CD14-positive monocyte (primary cell): Measurements from ENCODE around the gene CABCOCO1. TPM values are rescaled to one million over a fixed set of nuclear protein-coding genes. Genes with fewer than 3 reads are reported as not detected.
"Not testable (repeated sequence)": the region's sequence is repeated elsewhere in the genome, so short reads cannot be mapped to it uniquely, and the experiment has no call there.

Source experiments
- DNase-seq, 3 donors: peaks; one replicate each; pipeline ENCODE4 v3.0.0-alpha.2; 2011 to 2022
- H2AFZ ChIP-seq: 2 replicates; pipeline ENCODE4 v1.6.0; 2012; ENCODE audit warnings: mild to moderate bottlenecking, low read depth, low read length, inconsistent platforms; ENCODE audit not compliant: insufficient read depth, poor library complexity, severe bottlenecking
- H3K27ac ChIP-seq, 2 donors: 1 replicate in 1 of 2; 2 replicates in 1 of 2; pipeline ENCODE4 v1.5.1; 2012 to 2013; ENCODE audit warnings: low read length in 2 of 2, control low read depth in 1 of 2, inconsistent platforms in 1 of 2, low read depth in 1 of 2, mild to moderate bottlenecking in 1 of 2
- H3K27me3 ChIP-seq, 2 donors: one replicate each; pipeline versions ENCODE4 v1.6.0 to v1.6.1; 2011 to 2013; ENCODE audit warnings: low read length in 2 of 2; ENCODE audit not compliant: control insufficient read depth in 2 of 2, insufficient read depth in 2 of 2
- H3K36me3 ChIP-seq, 2 donors: replicated peaks in 1 of 2; 1 replicate in 1 of 2; 2 replicates in 1 of 2; pipeline versions ENCODE4 v1.5.1 to v1.6.1; 2012 to 2013; ENCODE audit warnings: low read length in 2 of 2, control low read depth in 1 of 2, inconsistent platforms in 1 of 2, mild to moderate bottlenecking in 1 of 2; ENCODE audit not compliant: insufficient read depth in 2 of 2, control insufficient read depth in 1 of 2
- H3K4me1 ChIP-seq, 2 donors: 1 replicate in 1 of 2; 2 replicates in 1 of 2; pipeline versions ENCODE4 v1.5.1 to v1.6.1; 2012 to 2013; ENCODE audit warnings: low read length in 2 of 2, control low read depth in 1 of 2, inconsistent platforms in 1 of 2, mild to moderate bottlenecking in 1 of 2, moderate library complexity in 1 of 2; ENCODE audit not compliant: insufficient read depth in 2 of 2, control insufficient read depth in 1 of 2
- H3K4me2 ChIP-seq: replicated peaks from 2 replicates; pipeline ENCODE3; 2012; ENCODE audit warnings: low read length, moderate library complexity, mild to moderate bottlenecking; ENCODE audit not compliant: poor library complexity, severe bottlenecking; ENCODE audit errors: extremely low read depth
- H3K4me3 ChIP-seq, 3 experiments: fragments of 200-600 bp in 1 of 3; sonication (generic) in 1 of 3; replicated peaks in 1 of 3; 1 replicate in 2 of 3; 2 replicates in 1 of 3; pipeline ENCODE4 v1.5.1; 2011 to 2013; ENCODE audit warnings: low read length in 3 of 3, mild to moderate bottlenecking in 3 of 3, control low read depth in 2 of 3, low read depth in 2 of 3, inconsistent platforms in 1 of 3, moderate library complexity in 1 of 3
- H3K79me2 ChIP-seq: 2 replicates; pipeline ENCODE4 v1.6.0; 2012; ENCODE audit warnings: mild to moderate bottlenecking, control low read depth, inconsistent platforms, low read length, moderate library complexity; ENCODE audit not compliant: insufficient read depth
- H3K9ac ChIP-seq: 2 replicates; pipeline ENCODE4 v1.6.0; 2017; ENCODE audit warnings: low read length, mild to moderate bottlenecking; ENCODE audit not compliant: insufficient read depth, poor library complexity, severe bottlenecking
- H3K9me3 ChIP-seq, 2 donors: replicated peaks in 1 of 2; 1 replicate in 1 of 2; 2 replicates in 1 of 2; pipeline versions ENCODE4 v1.5.1 to v1.6.1; 2012 to 2013; ENCODE audit warnings: low read length in 2 of 2, control low read depth in 1 of 2; ENCODE audit not compliant: control insufficient read depth in 1 of 2, insufficient read depth in 1 of 2
- H4K20me1 ChIP-seq: 2 replicates; pipeline ENCODE4 v1.6.0; 2012; ENCODE audit warnings: mild to moderate bottlenecking, low read length, control low read depth, moderate library complexity; ENCODE audit not compliant: insufficient read depth
- H3K27ac Mint-ChIP-seq, 7 donors: one replicate each; pipeline ENCODE4 v1.8.0; 2020; ENCODE audit warnings: mild to moderate bottlenecking in 7 of 7, mixed read lengths in 7 of 7, moderate library complexity in 6 of 7, inconsistent platforms in 2 of 7
- H3K27me3 Mint-ChIP-seq, 3 donors: one replicate each; pipeline ENCODE4 v1.8.0; 2021 to 2022; ENCODE audit warnings: low read depth in 3 of 3, mild to moderate bottlenecking in 3 of 3, mixed read lengths in 3 of 3, moderate library complexity in 3 of 3, inconsistent platforms in 1 of 3
- H3K36me3 Mint-ChIP-seq, 2 donors: one replicate each; pipeline ENCODE4 v1.8.0; 2020; ENCODE audit warnings: mixed read lengths in 2 of 2, inconsistent platforms in 1 of 2, mild to moderate bottlenecking in 1 of 2
- H3K4me1 Mint-ChIP-seq: one replicate; pipeline ENCODE4 v1.8.0; 2020; ENCODE audit warnings: mild to moderate bottlenecking, mixed read lengths
- H3K4me3 Mint-ChIP-seq, 2 donors: one replicate each; pipeline ENCODE4 v1.8.0; 2020; ENCODE audit warnings: mild to moderate bottlenecking in 2 of 2, mixed read lengths in 2 of 2, moderate library complexity in 1 of 2
- H3K9me3 Mint-ChIP-seq, 7 donors: one replicate each; pipeline ENCODE4 v1.8.0; 2020 to 2022; ENCODE audit warnings: mixed read lengths in 7 of 7, mild to moderate bottlenecking in 6 of 7, moderate library complexity in 6 of 7, inconsistent platforms in 2 of 7
- CTCF ChIP-seq: fragments of 200-600 bp; IDR thresholded peaks from one replicate; pipeline ENCODE4 v1.8.0; 2022; ENCODE audit warnings: antibody characterized with exemption, mild to moderate bottlenecking
- WGBS: methylation state at CpG from one replicate; pipeline ENCODE4 v1.1.5; 2013; ENCODE audit warnings: missing lambda C conversion rate; ENCODE audit not compliant: insufficient coverage; 5-methylcytosine and 5-hydroxymethylcytosine counted together
- intact Hi-C, 2 donors: fragments of 100-400 bp; cut with micrococcal nuclease; formaldehyde crosslinking; loops; one replicate each; pipeline versions ENCODE4 v1.15.0 to v1.15.1; 2023
- polyA plus RNA-seq, 3 donors: library from polyadenylated mRNA; depleted of rRNA in 1 of 3; unstranded in 2 of 3; stranded (reverse) in 1 of 3; fragments of 300-500 nt in 2 of 3; fragments of >200 nt in 1 of 3; fragmentation: Illumina TruSeq in 2 of 3; gene quantifications; 1 replicate in 2 of 3; 2 replicates in 1 of 3; pipeline ENCODE4 v1.2.3, GENCODE V29; 2012 to 2021

The CABCOCO1 gene
- polyA plus RNA-seq, 3 donors, result not detected

GRCh38 chr10:61719906-61720305 is 57.2 kb downstream of the CABCOCO1 start:
- Histone ChIP-seq H3K4me2 (no peak overlapping the region), H3K4me1 (no peaks in the 10 kb centered on the region)
- H3K36me3 Mint-ChIP-seq, result no peaks in the 10 kb centered on the region

GRCh38 chr10:61721431-61721830 is 58.7 kb downstream of the CABCOCO1 start:
- no peak overlapping the region for H3K4me2 ChIP-seq
- Mint-ChIP-seq H3K27me3 (no peaks in the 10 kb centered on the region), H3K4me1 (no peaks in the 10 kb centered on the region), H3K27ac (no peak overlapping the region), H3K4me3 (no peak overlapping the region), H3K36me3 (no peaks in the 10 kb centered on the region), H3K9me3 (peaks cover 0 to 10% (median 3%) of the 10 kb centered on the region in 7 donors)
- H3K79me2 ChIP-seq, result no peaks in the 10 kb centered on the region
- no peaks in the 10 kb centered on the region for H3K4me1 ChIP-seq
- no peaks in the 10 kb centered on the region for H4K20me1 ChIP-seq
- no peak overlapping the region for H2AFZ ChIP-seq
- H3K4me3 ChIP-seq, result no peak overlapping the region
- H3K9ac ChIP-seq, result no peak overlapping the region
- TF ChIP-seq CTCF, result no peak
- no peaks in the 10 kb centered on the region for H3K36me3 ChIP-seq
- no peaks in the 10 kb centered on the region for H3K9me3 ChIP-seq
- H3K27me3 ChIP-seq, result no peaks in the 10 kb centered on the region
- no peak for DNase-seq
- 0% methylated on average over 1 of the region's 4 CpGs for WGBS
- intact Hi-C loops, result no loop called here
- no peak overlapping the region for H3K27ac ChIP-seq

More at GRCh38 chr10:61719906-61720305, 57.2 kb downstream of the CABCOCO1 start:
- no peaks in the 10 kb centered on the region for H3K79me2 ChIP-seq
- Mint-ChIP-seq H3K27ac (no peak overlapping the region), H3K9me3 (peaks cover 0 to 10% (median 3%) of the 10 kb centered on the region in 7 donors), H3K4me3 (no peak overlapping the region), H3K27me3 (no peaks in the 10 kb centered on the region), H3K4me1 (no peaks in the 10 kb centered on the region)
- H3K27ac ChIP-seq, result no peak overlapping the region
- intact Hi-C loops, result no loop called here
- no peaks in the 10 kb centered on the region for H3K36me3 ChIP-seq
- no peak overlapping the region for H3K9ac ChIP-seq
- DNase-seq, result no peak
- no peaks in the 10 kb centered on the region for H3K9me3 ChIP-seq
- H3K27me3 ChIP-seq, result no peaks in the 10 kb centered on the region
- H3K4me3 ChIP-seq, result no peak overlapping the region
- WGBS, result no CpG with 5 or more reads among the region's 3 CpGs
- no peaks in the 10 kb centered on the region for H4K20me1 ChIP-seq
- no peak for TF ChIP-seq CTCF
- H2AFZ ChIP-seq, result no peak overlapping the region

- H3K4me3 Mint-ChIP-seq, H3K27ac ChIP-seq, H3K27ac Mint-ChIP-seq, H4K20me1 ChIP-seq, H3K4me1 Mint-ChIP-seq, H3K36me3 ChIP-seq, H3K79me2 ChIP-seq, H2AFZ ChIP-seq, DNase-seq, H3K9me3 Mint-ChIP-seq, intact Hi-C loops, H3K9me3 ChIP-seq, H3K36me3 Mint-ChIP-seq, H3K4me2 ChIP-seq, H3K4me3 ChIP-seq, H3K27me3 ChIP-seq, H3K27me3 Mint-ChIP-seq, H3K4me1 ChIP-seq, H3K9ac ChIP-seq: not testable (repeated sequence)
- WGBS, result 100% methylated on average over 1 of the region's 2 CpGs
Observed at GRCh38 chr10:61725221-61725620, 62.5 kb downstream of the CABCOCO1 start.
